Muscle of leg (tissue), 11 donors: ENCODE measurements around the gene THRB. TPM values are rescaled to one million over a fixed set of nuclear protein-coding genes. Genes with fewer than 3 reads are reported as not detected.
A peak's percentile ranks its signal among the peaks of the same experiment; 100 is the strongest.

Experiments used
- DNase-seq: peaks from one replicate; pipeline ENCODE4 v3.0.0; 2013
- H3K27ac ChIP-seq: one replicate; pipeline ENCODE4 v1.5.1; 2013; ENCODE audit warnings: mild to moderate bottlenecking, low read length, control low read depth
- H3K27me3 ChIP-seq: one replicate; pipeline ENCODE4 v1.6.1; 2013; ENCODE audit warnings: low read length; ENCODE audit not compliant: control insufficient read depth, insufficient read depth
- H3K36me3 ChIP-seq: one replicate; pipeline ENCODE4 v1.6.1; 2013; ENCODE audit warnings: low read length; ENCODE audit not compliant: control insufficient read depth, insufficient read depth
- H3K4me1 ChIP-seq: one replicate; pipeline ENCODE4 v1.6.1; 2013; ENCODE audit warnings: low read length; ENCODE audit not compliant: control insufficient read depth, insufficient read depth
- H3K4me3 ChIP-seq: one replicate; pipeline ENCODE4 v1.5.1; 2013; ENCODE audit warnings: low read length, control low read depth
- H3K9me3 ChIP-seq: replicated peaks from 2 replicates; pipeline ENCODE4 v1.6.1; 2013; ENCODE audit warnings: low read depth, low read length; ENCODE audit not compliant: control insufficient read depth
- WGBS: methylation state at CpG from one replicate; pipeline ENCODE4 v1.1.5; 2013; ENCODE audit warnings: missing lambda C conversion rate; ENCODE audit not compliant: insufficient coverage; 5-methylcytosine and 5-hydroxymethylcytosine counted together
- polyA plus RNA-seq, 8 donors: library from polyadenylated mRNA; unstranded; fragments of 120-200 nt; gene quantifications; one replicate each; pipeline versions ENCODE4 v1.2.1 to v1.2.3, GENCODE V29; 2013; ENCODE audit warnings: inconsistent platforms in 1 of 8, low replicate concordance in 1 of 8; ENCODE audit not compliant: insufficient read length in 8 of 8, insufficient read depth in 1 of 8
- total RNA-seq: library from RNA; stranded (reverse); fragments of 120-200 nt; gene quantifications from one replicate; pipeline ENCODE4 v1.2.4, GENCODE V29; 2013

THRB gene
- total and polyA plus RNA-seq, 9 donors = 0.33 to 3.1 (median 1.7) TPM

GRCh38 chr3:24300949-24301348, 193.7 kb downstream of the THRB start:
- H3K4me3 ChIP-seq = no peak overlapping the region
- no peak overlapping the region for H3K27ac ChIP-seq
- peaks cover under 1% of the 10 kb centered on the region for H3K4me1 ChIP-seq
- no peaks in the 10 kb centered on the region for H3K36me3 ChIP-seq
- no CpG with 5 or more reads among the region's 2 CpGs for WGBS
- no peaks in the 10 kb centered on the region for H3K27me3 ChIP-seq
- H3K9me3 ChIP-seq = no peaks in the 10 kb centered on the region
- no peak for DNase-seq

- Histone ChIP-seq H3K4me1 (no peaks in the 10 kb centered on the region), H3K9me3 (no peaks in the 10 kb centered on the region), H3K27me3 (no peaks in the 10 kb centered on the region), H3K27ac (no peak overlapping the region), H3K36me3 (no peaks in the 10 kb centered on the region), H3K4me3 (no peak overlapping the region)
- peak; percentile 32 for DNase-seq
- 66% methylated on average over 6 of the region's 6 CpGs for WGBS
Measured at GRCh38 chr3:24299806-24300626, 194.6 kb downstream of the THRB start.

- no peaks in the 10 kb centered on the region for H3K36me3 ChIP-seq
- no peak for DNase-seq
- no peak overlapping the region for H3K27ac ChIP-seq
- no peaks in the 10 kb centered on the region for H3K27me3 ChIP-seq
- WGBS = no CpG with 5 or more reads among the region's 1 CpG
- H3K4me3 ChIP-seq = no peak overlapping the region
- peaks cover under 1% of the 10 kb centered on the region for H3K9me3 ChIP-seq
- H3K4me1 ChIP-seq = no peaks in the 10 kb centered on the region
Measured at GRCh38 chr3:24299246-24299805, 195.3 kb downstream of the THRB start.

GRCh38 chr3:24296441-24297205, 198.0 kb downstream of the THRB start:
- Histone ChIP-seq H3K36me3 (no peaks in the 10 kb centered on the region), H3K4me1 (no peaks in the 10 kb centered on the region), H3K9me3 (peaks cover 7% of the 10 kb centered on the region), H3K27ac (no peak overlapping the region), H3K27me3 (no peaks in the 10 kb centered on the region), H3K4me3 (no peak overlapping the region)
- 70% methylated on average over 1 of the region's 5 CpGs for WGBS
- no peak for DNase-seq

GRCh38 chr3:24294150-24294549, 200.5 kb downstream of the THRB start:
- H3K4me1 ChIP-seq = no peaks in the 10 kb centered on the region
- H3K27me3 ChIP-seq = no peaks in the 10 kb centered on the region
- DNase-seq = no peak
- no peaks in the 10 kb centered on the region for H3K36me3 ChIP-seq
- H3K27ac ChIP-seq = no peak overlapping the region
- H3K9me3 ChIP-seq = peaks cover 7% of the 10 kb centered on the region
- no peak overlapping the region for H3K4me3 ChIP-seq
- WGBS = 92% methylated on average over 2 of the region's 2 CpGs

GRCh38 chr3:24291646-24292045, 203.0 kb downstream of the THRB start:
- Histone ChIP-seq H3K9me3 (peaks cover 7% of the 10 kb centered on the region), H3K27ac (no peak overlapping the region), H3K36me3 (no peaks in the 10 kb centered on the region), H3K4me1 (peaks cover 7% of the 10 kb centered on the region), H3K4me3 (no peak overlapping the region), H3K27me3 (no peaks in the 10 kb centered on the region)
- DNase-seq = no peak

- Histone ChIP-seq H3K27ac (no peak overlapping the region), H3K36me3 (no peaks in the 10 kb centered on the region), H3K4me1 (peaks cover 7% of the 10 kb centered on the region), H3K27me3 (no peaks in the 10 kb centered on the region), H3K4me3 (no peak overlapping the region), H3K9me3 (peaks cover 7% of the 10 kb centered on the region)
- no peak for DNase-seq
- 100% methylated on average over 1 of the region's 3 CpGs for WGBS
Measured at GRCh38 chr3:24290596-24290995, 204.1 kb downstream of the THRB start.

- WGBS = 11% methylated on average over 2 of the region's 8 CpGs
- Histone ChIP-seq H3K9me3 (no peaks in the 10 kb centered on the region), H3K36me3 (no peaks in the 10 kb centered on the region), H3K4me3 (no peak overlapping the region), H3K27me3 (no peaks in the 10 kb centered on the region), H3K27ac (peak overlapping the region; percentile 29), H3K4me1 (peaks cover 7% of the 10 kb centered on the region)
- DNase-seq = peak; percentile 88
Measured at GRCh38 chr3:24288496-24289236, 206.0 kb downstream of the THRB start.

- Histone ChIP-seq H3K4me3 (no peak overlapping the region), H3K4me1 (peaks cover 7% of the 10 kb centered on the region), H3K27ac (no peak overlapping the region), H3K27me3 (no peaks in the 10 kb centered on the region), H3K36me3 (no peaks in the 10 kb centered on the region), H3K9me3 (no peaks in the 10 kb centered on the region)
- peak; percentile 82 for DNase-seq
- 29% methylated on average over 1 of the region's 3 CpGs for WGBS
Measured at GRCh38 chr3:24287755-24288450, 206.7 kb downstream of the THRB start.
